HCT116 (cell line): ENCODE measurements around the gene CD28. TPM values are rescaled to one million over a fixed set of nuclear protein-coding genes. Genes with fewer than 3 reads are reported as not detected.

Experiments used
- ATAC-seq: fragments of 200-7000 bp; cut with Tn5 transposase; 2 replicates; pipeline ENCODE4 v1.9.1; 2020; ENCODE audit warnings: mild to moderate bottlenecking, moderate library complexity
- BruUV-seq: library from RNA; stranded (reverse); fragments of 400-500 nt; replicated peaks from 2 replicates; lab custom pipeline; 2021; lab: Mats Ljungman, UMichigan
- CTCF ChIA-PET: fragments of 300-600 bp; sonication (Branson Sonifier 250); formaldehyde crosslinking; loops from one replicate; lab custom pipeline; 2021; ENCODE audit warnings: antibody characterized with exemption; lab: Charles Lee
- POLR2A ChIA-PET: fragments of 300-600, 350-600 bp; sonication (Branson Sonifier 250); formaldehyde crosslinking; loops from one replicate; lab custom pipeline; 2021; ENCODE audit warnings: antibody characterized with exemption; lab: Charles Lee
- RAD21 ChIA-PET, 2 experiments: fragments of 300-600 bp; sonication (Branson Sonifier 250); formaldehyde crosslinking; loops; one replicate each; lab custom pipeline; 2023; ENCODE audit warnings: low total read pairs in 2 of 2; ENCODE audit not compliant: uncharacterized antibody in 2 of 2, unreplicated experiment in 2 of 2, low non-redundant PET in 1 of 2; lab: Charles Lee
- DNase-seq: peaks from one replicate; pipeline ENCODE4 v3.0.0-alpha.2; 2010; ENCODE audit warnings: low read depth, low spot score
- H2AFZ ChIP-seq: fragments of 200-600 bp; shearing (Covaris generic), sonication (generic); 2 replicates; pipeline ENCODE4 v1.6.1; 2017; ENCODE audit warnings: low read depth, mixed run types, mixed read lengths, antibody characterized with exemption, low read length; ENCODE audit not compliant: poor library complexity, severe bottlenecking
- H3K27ac ChIP-seq: 2 replicates; pipeline ENCODE4 v1.5.1; 2012; ENCODE audit warnings: low read depth, low read length
- H3K27me3 ChIP-seq: fragments of 200-600 bp; sonication (generic); 2 replicates; pipeline ENCODE4 v1.6.1; 2016; ENCODE audit warnings: mixed run types, low read length, mixed read lengths; ENCODE audit not compliant: insufficient read depth
- H3K36me3 ChIP-seq, 2 experiments: fragments of 200-500 bp in 1 of 2; fragments of 200-600 bp in 1 of 2; sonication (Bioruptor generic) in 1 of 2; sonication (generic) in 1 of 2; 2 replicates each; pipeline versions ENCODE4 v1.5.1 to v1.6.1; 2014 to 2016; ENCODE audit warnings: low read length in 2 of 2, inconsistent platforms in 1 of 2, mixed read lengths in 1 of 2, mixed run types in 1 of 2; ENCODE audit not compliant: insufficient read depth in 2 of 2, control insufficient read depth in 1 of 2
- H3K4me1 ChIP-seq, 2 experiments: fragments of 200-600 bp in 1 of 2; sonication (generic) in 1 of 2; 2 replicates each; pipeline versions ENCODE4 v1.5.1 to v1.6.1; 2012 to 2017; ENCODE audit warnings: low read length in 2 of 2, inconsistent platforms in 1 of 2, mild to moderate bottlenecking in 1 of 2, mixed read lengths in 1 of 2, mixed run types in 1 of 2, moderate library complexity in 1 of 2; ENCODE audit not compliant: insufficient read depth in 2 of 2, control insufficient read depth in 1 of 2
- H3K4me2 ChIP-seq: fragments of 200-600 bp; sonication (generic); 2 replicates; pipeline ENCODE4 v1.6.1; 2017; ENCODE audit warnings: mixed run types, low read length, mixed read lengths
- H3K4me3 ChIP-seq, 2 experiments: fragments of 200-600 bp in 1 of 2; sonication (generic) in 1 of 2; replicated peaks in 1 of 2; 2 replicates each; pipeline ENCODE4 v1.5.1; 2011 to 2016; ENCODE audit warnings: low read length in 2 of 2, control low read depth in 1 of 2, low read depth in 1 of 2, mild to moderate bottlenecking in 1 of 2, mixed read lengths in 1 of 2, mixed run types in 1 of 2
- H3K79me2 ChIP-seq: fragments of 200-600 bp; sonication (generic); 2 replicates; pipeline ENCODE4 v1.6.1; 2017; ENCODE audit warnings: mild to moderate bottlenecking, mixed run types, low read length, moderate library complexity, mixed read lengths; ENCODE audit not compliant: insufficient read depth
- H3K9ac ChIP-seq: fragments of 200-600 bp; sonication (generic); 2 replicates; pipeline ENCODE4 v1.6.1; 2016; ENCODE audit warnings: low read length, mixed read lengths
- H3K9me2 ChIP-seq: fragments of 200-600 bp; sonication (generic), shearing (Covaris generic); 2 replicates; pipeline ENCODE4 v1.6.1; 2017; ENCODE audit warnings: mixed run types, mild to moderate bottlenecking, moderate library complexity; ENCODE audit not compliant: insufficient read depth
- H3K9me3 ChIP-seq, 2 experiments: fragments of 200-500 bp in 1 of 2; fragments of 200-600 bp in 1 of 2; sonication (Bioruptor generic) in 1 of 2; sonication (generic) in 1 of 2; 2 replicates each; pipeline ENCODE4 v1.6.1; 2014 to 2017; ENCODE audit warnings: low read length in 2 of 2, mixed read lengths in 2 of 2, inconsistent platforms in 1 of 2, low read depth in 1 of 2, mild to moderate bottlenecking in 1 of 2, mixed run types in 1 of 2, moderate library complexity in 1 of 2; ENCODE audit not compliant: control insufficient read depth in 1 of 2, insufficient read depth in 1 of 2
- H4K20me1 ChIP-seq: fragments of 200-600 bp; sonication (generic), shearing (Covaris generic); 2 replicates; pipeline ENCODE4 v1.6.1; 2017; ENCODE audit warnings: mixed run types, mild to moderate bottlenecking, moderate library complexity; ENCODE audit not compliant: insufficient read depth
- CBX3 ChIP-seq: IDR thresholded peaks from 2 replicates; pipeline ENCODE4 v1.6.1; 2012; ENCODE audit warnings: low read depth
- ELF1 ChIP-seq: IDR thresholded peaks from 2 replicates; pipeline ENCODE4 v1.6.1; 2012; ENCODE audit warnings: low read depth, borderline replicate concordance
- EZH2 ChIP-seq: fragments of 200-600 bp; sonication (generic); IDR thresholded peaks from 2 replicates; pipeline ENCODE4 v1.6.1; 2017; ENCODE audit warnings: antibody characterized with exemption, mixed run types
- POLR2AphosphoS5 ChIP-seq: IDR thresholded peaks from 2 replicates; pipeline ENCODE4 v1.6.1; 2011; ENCODE audit warnings: mild to moderate bottlenecking, low read depth, low read length, moderate library complexity
- SP1 ChIP-seq: IDR thresholded peaks from 2 replicates; pipeline ENCODE4 v1.6.1; 2012; ENCODE audit warnings: low read depth
- YY1 ChIP-seq: IDR thresholded peaks from 2 replicates; pipeline ENCODE4 v1.6.1; 2011; ENCODE audit warnings: low read length, low read depth, moderate library complexity, mild to moderate bottlenecking; ENCODE audit not compliant: insufficient replicate concordance; ENCODE audit errors: extremely low read depth
- ZNF274 ChIP-seq: fragments of 200-500 bp; sonication (Bioruptor generic); IDR thresholded peaks from 2 replicates; pipeline ENCODE4 v1.6.1; 2014; ENCODE audit warnings: mild to moderate bottlenecking, low read depth, low read length, inconsistent platforms
- intact Hi-C: fragments of 100-400 bp; cut with micrococcal nuclease; formaldehyde crosslinking; loops from 2 replicates; pipeline ENCODE4 v1.10.0; 2022
- total RNA-seq: library from RNA; stranded (reverse); gene quantifications from one replicate; pipeline ENCODE4 v1.2.1, GENCODE V29; 2021; ENCODE audit not compliant: unreplicated experiment
- TF ChIP-seq, protein P1 (sequence below): IDR thresholded peaks from 2 replicates; pipeline ENCODE4 v1.6.1; 2011; ENCODE audit warnings: mild to moderate bottlenecking, low read length, moderate library complexity; ENCODE audit not compliant: insufficient replicate concordance; ENCODE audit errors: extremely low read depth
- TF ChIP-seq, protein P2 (sequence below), 3 experiments: fragments of 200-600 bp in 1 of 3; sonication (generic) in 1 of 3; IDR thresholded peaks in 2 of 3; conservative IDR thresholded peaks in 1 of 3; 2 replicates each; pipeline ENCODE4 v1.5.1; 2012 to 2017; ENCODE audit warnings: low read depth in 2 of 3, low read length in 2 of 3, antibody characterized with exemption in 1 of 3, borderline replicate concordance in 1 of 3, control low read depth in 1 of 3, mild to moderate bottlenecking in 1 of 3, mixed read lengths in 1 of 3, mixed run types in 1 of 3, moderate library complexity in 1 of 3; ENCODE audit not compliant: insufficient read depth in 1 of 3

The CD28 gene
- total RNA-seq, 1 experiment from 2014 or later = 0.37 TPM

DNA sequence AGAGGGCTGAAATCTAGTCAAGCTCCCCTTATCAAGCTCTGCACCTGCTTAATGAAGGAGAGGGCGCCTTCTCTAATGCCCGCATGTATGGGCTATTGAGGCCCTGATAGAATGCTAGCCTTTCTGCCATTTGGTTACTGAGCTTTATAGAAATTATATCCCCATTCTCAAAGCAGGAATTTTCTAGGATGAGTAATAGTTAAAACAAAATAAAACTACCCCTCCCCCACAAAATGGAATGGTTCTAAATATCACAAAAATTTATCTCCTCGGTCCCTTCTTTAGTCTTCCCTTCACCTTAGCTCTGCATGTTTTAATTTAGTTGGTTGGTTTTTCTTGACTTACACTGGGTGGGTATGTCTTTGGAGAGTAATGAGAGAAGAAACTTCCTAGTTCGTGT lies 37.7 kb downstream of the CD28 start (continued):
- TF ChIP-seq, protein P1, sequence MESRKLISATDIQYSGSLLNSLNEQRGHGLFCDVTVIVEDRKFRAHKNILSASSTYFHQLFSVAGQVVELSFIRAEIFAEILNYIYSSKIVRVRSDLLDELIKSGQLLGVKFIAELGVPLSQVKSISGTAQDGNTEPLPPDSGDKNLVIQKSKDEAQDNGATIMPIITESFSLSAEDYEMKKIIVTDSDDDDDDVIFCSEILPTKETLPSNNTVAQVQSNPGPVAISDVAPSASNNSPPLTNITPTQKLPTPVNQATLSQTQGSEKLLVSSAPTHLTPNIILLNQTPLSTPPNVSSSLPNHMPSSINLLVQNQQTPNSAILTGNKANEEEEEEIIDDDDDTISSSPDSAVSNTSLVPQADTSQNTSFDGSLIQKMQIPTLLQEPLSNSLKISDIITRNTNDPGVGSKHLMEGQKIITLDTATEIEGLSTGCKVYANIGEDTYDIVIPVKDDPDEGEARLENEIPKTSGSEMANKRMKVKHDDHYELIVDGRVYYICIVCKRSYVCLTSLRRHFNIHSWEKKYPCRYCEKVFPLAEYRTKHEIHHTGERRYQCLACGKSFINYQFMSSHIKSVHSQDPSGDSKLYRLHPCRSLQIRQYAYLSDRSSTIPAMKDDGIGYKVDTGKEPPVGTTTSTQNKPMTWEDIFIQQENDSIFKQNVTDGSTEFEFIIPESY = no peak
- no peak for TF ChIP-seq POLR2AphosphoS5
- TF ChIP-seq, protein P2, sequence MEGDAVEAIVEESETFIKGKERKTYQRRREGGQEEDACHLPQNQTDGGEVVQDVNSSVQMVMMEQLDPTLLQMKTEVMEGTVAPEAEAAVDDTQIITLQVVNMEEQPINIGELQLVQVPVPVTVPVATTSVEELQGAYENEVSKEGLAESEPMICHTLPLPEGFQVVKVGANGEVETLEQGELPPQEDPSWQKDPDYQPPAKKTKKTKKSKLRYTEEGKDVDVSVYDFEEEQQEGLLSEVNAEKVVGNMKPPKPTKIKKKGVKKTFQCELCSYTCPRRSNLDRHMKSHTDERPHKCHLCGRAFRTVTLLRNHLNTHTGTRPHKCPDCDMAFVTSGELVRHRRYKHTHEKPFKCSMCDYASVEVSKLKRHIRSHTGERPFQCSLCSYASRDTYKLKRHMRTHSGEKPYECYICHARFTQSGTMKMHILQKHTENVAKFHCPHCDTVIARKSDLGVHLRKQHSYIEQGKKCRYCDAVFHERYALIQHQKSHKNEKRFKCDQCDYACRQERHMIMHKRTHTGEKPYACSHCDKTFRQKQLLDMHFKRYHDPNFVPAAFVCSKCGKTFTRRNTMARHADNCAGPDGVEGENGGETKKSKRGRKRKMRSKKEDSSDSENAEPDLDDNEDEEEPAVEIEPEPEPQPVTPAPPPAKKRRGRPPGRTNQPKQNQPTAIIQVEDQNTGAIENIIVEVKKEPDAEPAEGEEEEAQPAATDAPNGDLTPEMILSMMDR (IDR thresholded peaks at IDR 0.05 in 2 of 3, conservative IDR thresholded peaks at IDR 0.05 in 1 of 3; ENCODE audit: borderline replicate concordance in 1 of 3, insufficient read depth in 1 of 3, low read depth in 2 of 3, low read length in 2 of 3) = no peak
- no peak for TF ChIP-seq CBX3
- no peak for TF ChIP-seq SP1

- ChIA-PET RAD21 (no interaction called here), CTCF (no interaction called here), POLR2A (no interaction called here)
- no peak for ATAC-seq
- no peak overlapping the region for H3K9ac ChIP-seq
- H3K9me3 ChIP-seq = no peaks in the 10 kb centered on the region
- no peak overlapping the region for H2AFZ ChIP-seq
- H3K9me2 ChIP-seq = no peaks in the 10 kb centered on the region
- intact Hi-C loops = no loop called here
- TF ChIP-seq EZH2 (no peak), ELF1 (no peak), ZNF274 (no peak), SP1 (no peak), YY1 (no peak)
- no peaks in the 10 kb centered on the region for H4K20me1 ChIP-seq
- H3K27ac ChIP-seq = no peak overlapping the region
- no peaks in the 10 kb centered on the region for H3K27me3 ChIP-seq
- no peak overlapping the region for H3K4me2 ChIP-seq
- no peak overlapping the region for H3K4me3 ChIP-seq
- H3K79me2 ChIP-seq = no peaks in the 10 kb centered on the region
- no TSS peak for BruUV-seq
- no peaks in the 10 kb centered on the region for H3K36me3 ChIP-seq
- no peaks in the 10 kb centered on the region for H3K4me1 ChIP-seq
- DNase-seq = no peak
Measured at GRCh38 chr2:203745267-203745666, 38.8 kb downstream of the CD28 start.
